ENCODE data around the gene TCHP. TPM values are rescaled to one million over a fixed set of nuclear protein-coding genes. Genes with fewer than 3 reads are reported as not detected.

The TCHP gene
- polyA plus RNA-seq, 1 donor = 25.3 TPM

DNA sequence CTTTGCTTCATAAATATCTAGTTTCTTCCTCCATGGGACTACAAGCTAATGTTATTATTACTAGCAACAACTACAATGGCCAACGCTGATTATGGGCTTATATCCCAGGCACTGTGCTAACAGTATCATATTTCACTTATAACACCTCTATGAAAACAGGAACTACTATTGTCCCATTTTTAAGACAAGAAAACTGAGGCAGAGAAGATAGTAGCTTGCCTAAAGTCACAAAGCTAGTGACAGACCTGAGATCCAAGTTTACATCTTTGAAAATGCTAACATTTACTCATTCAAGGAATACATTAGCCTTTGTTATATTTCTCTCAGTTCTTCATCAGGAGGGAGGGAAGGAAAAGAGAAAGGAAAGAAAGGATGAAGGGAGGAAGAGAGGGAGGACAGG, 63.3 kb downstream of the TCHP start:
- no peak for DNase-seq

DNA sequence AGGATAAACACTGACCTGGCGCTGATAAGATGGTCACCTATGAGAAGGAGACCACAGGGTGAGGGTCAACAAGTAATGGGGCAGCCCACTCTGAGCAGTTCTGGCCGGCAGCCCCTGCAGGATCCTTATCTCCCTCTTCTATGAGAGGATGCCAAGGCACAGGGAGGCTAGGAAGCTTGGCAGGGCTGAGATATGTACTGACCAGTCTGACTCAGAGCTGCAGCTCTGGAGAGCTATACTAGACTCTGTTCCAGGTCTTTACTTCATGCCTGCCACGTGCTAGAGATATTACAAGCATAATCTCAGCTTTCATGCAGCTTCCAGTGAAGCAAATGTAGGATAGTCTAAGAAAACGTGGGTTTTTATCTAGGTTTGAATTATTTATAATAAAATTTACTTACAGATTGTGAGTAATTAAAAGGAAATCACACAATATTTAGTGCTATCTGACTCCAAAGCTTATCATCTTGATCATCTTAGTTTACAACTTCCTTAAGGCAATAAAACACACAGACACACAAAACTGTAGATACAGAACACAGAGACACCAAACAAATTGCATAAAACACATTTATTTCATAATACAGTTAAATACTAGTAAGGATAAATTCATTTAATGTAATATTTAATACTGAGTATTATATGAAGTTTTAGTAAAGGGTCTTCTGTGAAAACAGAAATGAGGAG, 63.8 kb downstream of the TCHP start:
- DNase-seq = no peak

DNA sequence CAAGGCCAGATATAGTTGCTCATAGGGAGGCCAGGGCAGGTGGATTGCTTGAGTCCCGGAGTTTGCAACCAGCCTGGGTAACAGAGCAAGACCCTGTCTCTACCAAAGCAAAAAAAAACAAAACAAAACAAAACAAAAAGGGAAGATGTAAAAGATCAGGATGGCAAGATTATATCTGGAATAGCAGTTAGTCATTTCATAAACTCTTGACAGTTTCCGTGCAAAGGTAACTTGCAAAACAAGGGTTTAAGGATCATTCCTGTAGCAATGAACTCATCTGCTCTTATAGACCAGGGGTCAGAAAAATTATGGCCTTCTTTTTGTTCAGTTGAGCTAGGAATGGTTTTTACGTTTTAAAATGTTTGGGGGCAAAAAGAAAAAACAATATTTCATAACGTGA, 66.5 kb downstream of the TCHP start:
- no peak for DNase-seq

DNA sequence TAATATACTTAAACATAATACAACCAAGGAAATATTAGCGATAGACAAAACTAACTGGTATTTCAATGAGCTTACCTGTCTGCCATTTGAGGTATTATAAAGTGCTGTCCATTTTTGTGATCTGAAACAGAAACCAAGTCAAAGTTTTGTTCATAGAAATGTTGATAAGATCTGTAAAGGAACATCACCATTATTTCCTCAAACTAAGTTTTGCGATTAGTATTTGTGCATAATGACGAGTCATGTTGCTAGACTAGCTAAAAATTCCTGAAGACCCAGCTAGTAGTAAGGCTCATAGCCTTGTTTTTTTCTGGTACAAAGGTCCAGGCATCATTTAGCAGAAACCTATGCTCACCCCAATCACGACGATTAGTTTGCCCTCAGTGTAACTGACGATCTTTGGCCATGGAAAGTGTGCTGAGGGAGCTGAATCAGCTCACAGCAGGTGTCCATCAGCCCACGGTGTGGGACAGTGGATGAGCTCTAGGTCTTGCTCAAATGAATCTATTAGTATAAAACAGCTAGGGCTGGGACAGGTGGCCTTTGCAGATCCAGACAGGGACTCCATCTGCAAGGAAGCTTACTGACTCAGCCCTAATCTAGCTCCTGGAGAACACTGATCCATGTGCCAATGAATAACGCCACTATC, 67.4 kb downstream of the TCHP start:
- DNase-seq = no peak

Other genes starting within 250 kb of the TCHP start
- 11.0 TPM for gene FAM222A, start 186.4 kb upstream of the TCHP start, polyA plus RNA-seq (ENCODE audit: insufficient read length)
- 0.99 TPM for gene TRPV4, start 66.9 kb upstream of the TCHP start, polyA plus RNA-seq (ENCODE audit: insufficient read length)
- gene GLTP, start 19.7 kb upstream of the TCHP start, polyA plus RNA-seq (ENCODE audit: insufficient read length) = 20.5 TPM
- 57.8 TPM for gene GIT2, start 96.1 kb downstream of the TCHP start, polyA plus RNA-seq (ENCODE audit: insufficient read length)
- 53.3 TPM for gene ANKRD13A, start 99.2 kb downstream of the TCHP start, polyA plus RNA-seq (ENCODE audit: insufficient read length)
- gene C12orf76, start 148.2 kb downstream of the TCHP start, polyA plus RNA-seq (ENCODE audit: insufficient read length) = 33.7 TPM
- gene IFT81, start 224.1 kb downstream of the TCHP start, polyA plus RNA-seq (ENCODE audit: insufficient read length) = 13.8 TPM